Dermis microvascular lymphatic vessel endothelial cell (primary cell): ENCODE results near the gene AARS2. TPM values are rescaled to one million over a fixed set of nuclear protein-coding genes. Genes with fewer than 3 reads are reported as not detected.

Experiments
- DNase-seq, 2 donors: peaks; one replicate each; pipeline versions ENCODE4 v3.0.0 to v3.0.0-alpha.2; 2010; ENCODE audit warnings: low read depth in 2 of 2
- total RNA-seq: library from RNA; depleted of rRNA; stranded (reverse); fragments of >200 nt; gene quantifications from 2 replicates; pipeline ENCODE4 v1.2.1, GENCODE V29; 2014

Gene AARS2
- total RNA-seq, 1 donor from 2014 or later: 10.7 TPM

- DNase-seq: no peak
These were observed 63.0 kb downstream of the AARS2 start for GRCh38 chr6:44250067-44250717.

Other genes with a start within 250 kb of the AARS2 start
- gene MRPL14, start 185.9 kb downstream of the AARS2 start, total RNA-seq: 52.6 and 57.9 TPM in 2 replicates
- gene TMEM63B, start 185.8 kb downstream of the AARS2 start, total RNA-seq: 10.5 and 21.7 TPM in 2 replicates
- 0.76 and 1.9 TPM in 2 replicates for gene CAPN11, start 154.5 kb downstream of the AARS2 start, total RNA-seq
- gene MYMX, start 96.4 kb downstream of the AARS2 start, total RNA-seq: 0.13 TPM in 1 of 2 replicates, not detected in the other
- gene SLC29A1, start 89.8 kb downstream of the AARS2 start, total RNA-seq: 27.3 and 37.0 TPM in 2 replicates
- gene HSP90AB1, start 66.2 kb downstream of the AARS2 start, total RNA-seq: 448 and 497 TPM in 2 replicates
- 38.0 and 54.6 TPM in 2 replicates for gene SLC35B2, start 55.8 kb downstream of the AARS2 start, total RNA-seq
- gene NFKBIE, start 47.8 kb downstream of the AARS2 start, total RNA-seq: 9.6 and 15.0 TPM in 2 replicates
- not detected in 2 replicates for gene TMEM151B, start 42.9 kb downstream of the AARS2 start, total RNA-seq
- gene SPATS1, start 29.3 kb upstream of the AARS2 start, total RNA-seq: not detected in 2 replicates
- gene CDC5L, start 74.4 kb upstream of the AARS2 start, total RNA-seq: 14.0 and 15.4 TPM in 2 replicates